Transverse colon (tissue), 4 donors: ENCODE measurements around the gene ZCCHC17.

Experiments
- CTCF ChIP-seq, 5 experiments: fragments of 200-600 bp in 3 of 5; fragments of 450-650 bp in 2 of 5; sonication (generic) in 3 of 5; IDR thresholded peaks; 1 replicate in 2 of 5; 2 replicates in 3 of 5; pipeline ENCODE4 v1.5.1; 2016 to 2017; ENCODE audit warnings: antibody characterized with exemption in 5 of 5, inconsistent platforms in 3 of 5, mild to moderate bottlenecking in 2 of 5, moderate library complexity in 1 of 5
- POLR2AphosphoS5 ChIP-seq, 3 donors: sonication (generic); formaldehyde crosslinking; IDR thresholded peaks; one replicate each; pipeline ENCODE4 v1.6.1; 2016; ENCODE audit warnings: antibody characterized with exemption in 3 of 3

GRCh38 chr1:31390071-31390470 is 93.2 kb downstream of the ZCCHC17 start:
- TF ChIP-seq CTCF (IDR thresholded peaks at IDR 0.05) = no peak
- TF ChIP-seq POLR2AphosphoS5 (IDR thresholded peaks at IDR 0.05) = peak in 2 of 3 donors; percentile 26 to 52
